Measurements from ENCODE around the gene SLCO4A1.

SLCO4A1 gene

DNA sequence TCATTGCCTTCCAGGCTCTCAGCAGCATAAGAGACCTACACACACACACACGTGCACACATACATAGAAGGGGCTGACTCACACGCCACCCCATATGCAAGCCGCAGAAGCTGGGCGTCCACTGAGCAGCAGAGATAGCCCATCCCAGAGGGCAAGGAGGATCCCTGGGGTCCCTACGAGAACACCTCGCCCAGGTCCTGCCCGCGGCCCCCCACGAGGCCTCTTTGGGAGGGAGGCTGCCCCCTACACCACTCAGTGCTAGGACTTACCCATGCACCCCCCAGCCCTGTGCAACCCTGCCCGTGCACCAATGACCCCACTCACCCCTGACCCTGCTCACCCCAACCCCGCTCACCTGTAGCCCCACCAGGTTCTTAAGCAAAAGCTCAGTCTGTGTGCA is 45.8 kb downstream of the SLCO4A1 start:
- no peak for DNase-seq (ENCODE audit: low read depth)

DNA sequence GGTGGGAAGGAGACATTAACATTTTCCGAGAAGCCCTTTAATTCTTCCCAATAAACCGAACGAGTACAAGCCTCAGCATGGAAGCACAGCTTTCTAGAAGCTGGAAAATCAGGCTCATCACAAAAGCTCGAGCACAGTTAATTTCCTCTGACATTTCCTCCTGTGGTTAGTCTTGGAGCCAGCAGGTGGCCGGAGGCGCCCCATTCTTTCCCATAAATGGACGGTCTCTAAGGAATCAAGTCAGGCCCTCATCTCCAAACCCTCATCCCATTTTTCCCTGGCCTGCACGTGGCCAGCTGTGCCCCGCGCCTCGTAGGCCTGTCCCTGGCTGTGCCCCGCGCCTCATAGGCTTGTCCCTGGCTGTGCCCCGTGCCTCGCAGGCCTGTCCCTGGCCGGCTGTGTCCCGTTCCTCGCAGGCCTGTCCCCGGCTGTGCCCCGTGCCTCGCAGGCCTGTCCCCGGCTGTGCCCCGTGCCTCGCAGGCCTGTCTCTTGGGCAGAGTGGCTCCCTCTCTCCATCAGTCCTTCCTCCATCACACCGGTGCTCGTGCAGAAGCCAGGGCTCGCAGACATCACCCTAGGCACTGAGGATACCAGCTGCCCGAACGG is 46.7 kb downstream of the SLCO4A1 start:
- DNase-seq (ENCODE audit: low read depth), result no peak

DNA sequence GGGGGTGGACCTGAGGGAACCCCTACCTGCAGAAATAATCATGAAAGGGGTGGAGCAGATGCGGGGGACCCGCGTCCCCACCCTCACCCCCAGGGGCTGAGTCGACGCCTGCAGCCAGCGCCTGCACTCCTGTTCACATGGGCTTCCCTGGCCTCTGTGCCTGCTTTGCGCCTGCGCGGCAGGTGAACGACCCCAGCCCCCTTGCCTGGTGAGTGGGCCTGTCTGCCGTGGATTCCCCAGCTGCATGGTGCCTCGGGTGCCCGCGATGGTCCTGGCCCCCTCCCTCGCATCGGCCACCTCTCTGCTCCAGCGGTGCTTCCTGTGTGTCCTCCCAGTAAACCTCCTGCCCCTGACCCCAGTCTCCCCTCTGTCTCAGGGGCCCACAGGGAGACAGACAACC is 47.6 kb downstream of the SLCO4A1 start:
- DNase-seq (ENCODE audit: low read depth), result no peak

DNA sequence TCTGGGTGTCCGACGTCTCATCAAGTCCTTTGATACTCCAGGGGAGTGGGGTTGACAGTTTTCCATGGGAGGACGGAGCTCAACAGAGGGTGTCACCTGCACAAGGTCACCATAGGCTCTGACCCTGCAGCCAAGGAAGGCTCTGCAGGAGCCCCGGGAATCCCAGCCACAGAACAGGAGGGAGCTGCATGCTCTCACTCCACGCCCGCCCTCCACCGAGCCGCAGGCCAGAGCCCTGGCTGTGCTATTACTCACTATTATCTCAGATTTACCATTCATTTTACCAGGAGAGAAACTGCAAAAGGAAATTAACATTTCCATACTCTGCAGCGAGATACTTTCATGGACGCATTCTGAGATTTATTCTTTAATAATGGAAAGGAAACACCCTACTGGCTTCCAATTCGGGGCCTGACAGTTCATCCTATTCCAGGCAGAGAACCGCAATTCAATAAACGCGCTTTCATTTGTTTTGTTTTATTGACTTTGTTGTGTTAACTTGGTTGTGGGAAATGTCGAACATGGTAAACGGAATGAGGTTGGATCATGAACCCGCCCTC is 48.0 kb downstream of the SLCO4A1 start:
- no peak for DNase-seq (ENCODE audit: low read depth)

DNA sequence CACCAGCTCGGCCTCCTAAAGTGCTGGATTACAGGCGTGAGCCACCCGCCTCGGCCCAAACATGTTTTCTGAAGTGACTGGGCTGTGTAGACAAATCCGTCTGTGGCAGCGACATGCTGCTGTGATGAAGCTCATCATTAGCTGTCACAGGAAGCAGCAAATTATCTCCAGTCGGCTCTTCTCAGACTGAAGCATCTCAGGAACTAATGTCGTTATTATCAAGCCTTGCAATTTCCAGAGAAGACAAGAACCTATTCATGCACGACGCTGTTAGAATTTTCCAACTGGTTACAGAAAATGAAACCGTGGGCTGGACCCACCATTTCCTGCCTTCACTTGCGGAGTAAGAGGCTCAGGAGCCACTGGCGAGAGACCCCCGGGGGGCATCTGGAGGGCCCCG is 49.2 kb downstream of the SLCO4A1 start:
- DNase-seq (ENCODE audit: low read depth), result no peak

DNA sequence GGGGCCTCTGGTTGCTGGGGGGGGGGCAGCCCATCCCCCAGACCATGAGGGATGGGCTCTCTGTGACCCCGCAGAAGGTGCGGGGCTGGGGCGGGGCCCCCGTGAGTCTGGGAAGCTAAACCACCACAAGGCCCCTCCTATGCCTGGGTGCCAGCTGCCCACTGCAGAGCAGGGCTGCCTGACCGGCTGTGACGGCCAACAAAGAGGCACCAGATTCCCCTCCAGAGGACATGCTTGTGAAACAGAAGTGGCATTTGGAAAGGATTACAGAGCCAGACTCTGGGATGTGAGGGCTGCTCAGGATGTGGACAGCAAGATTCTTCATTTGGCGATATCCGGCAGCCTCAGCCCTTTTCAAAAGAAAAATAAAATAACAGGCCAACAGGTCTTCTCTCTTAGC is 49.9 kb downstream of the SLCO4A1 start:
- DNase-seq (ENCODE audit: low read depth), result no peak

DNA sequence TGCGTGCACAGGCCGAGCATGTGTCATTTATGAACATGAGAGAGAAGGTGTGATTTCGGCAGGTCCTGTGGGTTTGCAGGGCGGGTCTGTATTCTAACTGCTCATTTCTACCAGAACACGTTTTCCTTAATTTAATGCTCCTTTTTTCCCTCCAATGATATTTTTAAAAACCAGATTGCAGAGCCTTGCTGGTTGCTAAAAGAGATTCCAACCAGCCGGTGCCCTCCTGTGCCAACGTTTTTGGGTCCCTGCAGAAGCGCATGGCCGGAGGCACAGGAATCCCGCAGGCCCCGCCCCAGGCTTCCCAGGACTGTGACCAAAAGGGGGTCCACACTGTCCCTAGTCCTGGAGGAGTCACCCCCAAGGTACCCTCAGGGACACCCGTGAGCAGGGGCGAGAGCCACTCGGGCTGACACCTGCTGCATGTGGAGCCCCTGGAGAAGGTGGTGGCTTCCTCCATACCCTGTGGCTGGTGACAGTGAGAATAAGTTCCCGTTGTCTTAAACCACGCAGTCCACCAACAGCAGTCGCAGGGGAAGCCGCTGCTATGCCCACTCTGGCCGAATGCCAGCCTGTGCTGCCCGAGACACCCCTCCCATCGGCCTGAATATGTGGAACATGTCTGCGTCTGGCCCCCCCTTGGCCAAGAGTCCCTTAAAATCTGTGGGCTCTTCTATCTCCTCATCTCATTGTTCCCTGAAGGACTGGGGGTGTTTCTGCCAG is 50.7 kb downstream of the SLCO4A1 start:
- DNase-seq (ENCODE audit: low read depth), result no peak

DNA sequence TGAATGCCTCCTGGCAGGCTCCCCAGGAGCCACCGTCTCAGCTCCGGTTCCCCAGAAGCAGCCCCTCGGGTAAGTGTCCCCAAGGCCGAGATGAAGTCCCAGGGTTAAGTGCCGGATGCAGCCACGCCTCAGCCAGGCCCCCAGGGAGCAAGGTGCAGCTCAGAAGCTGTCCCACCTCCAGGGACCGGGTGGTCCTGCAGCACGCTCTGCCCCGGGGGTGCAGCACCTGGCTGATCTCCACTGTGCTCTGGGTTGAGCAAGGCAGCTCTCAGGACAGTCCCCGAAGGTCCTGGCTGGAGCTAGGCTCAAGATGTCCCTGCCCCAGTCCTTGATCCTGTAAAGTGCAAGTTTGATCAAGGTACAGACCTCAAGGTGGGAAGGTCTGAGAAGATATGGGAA is 51.2 kb downstream of the SLCO4A1 start:
- DNase-seq (ENCODE audit: low read depth), result no peak

DNA sequence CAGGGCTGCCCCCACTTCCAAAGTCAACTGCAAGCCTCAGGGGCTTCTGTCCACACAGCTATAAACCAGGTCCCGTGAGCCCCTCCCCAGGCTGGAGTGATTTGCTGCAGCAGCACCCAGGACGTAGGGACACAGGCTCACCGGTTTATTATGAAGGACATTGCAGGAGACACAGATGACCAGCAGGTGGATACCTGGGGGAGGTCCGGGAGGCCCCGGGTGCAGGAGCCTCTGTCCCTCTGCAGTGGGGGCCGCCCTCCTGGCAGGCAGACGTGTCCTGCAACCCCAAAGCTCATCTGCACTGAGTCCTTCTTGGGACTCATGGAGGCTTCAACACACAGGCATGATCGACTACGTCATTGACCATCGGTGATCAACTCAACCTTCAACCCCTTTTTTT is 51.8 kb downstream of the SLCO4A1 start:
- DNase-seq (ENCODE audit: low read depth), result no peak

DNA sequence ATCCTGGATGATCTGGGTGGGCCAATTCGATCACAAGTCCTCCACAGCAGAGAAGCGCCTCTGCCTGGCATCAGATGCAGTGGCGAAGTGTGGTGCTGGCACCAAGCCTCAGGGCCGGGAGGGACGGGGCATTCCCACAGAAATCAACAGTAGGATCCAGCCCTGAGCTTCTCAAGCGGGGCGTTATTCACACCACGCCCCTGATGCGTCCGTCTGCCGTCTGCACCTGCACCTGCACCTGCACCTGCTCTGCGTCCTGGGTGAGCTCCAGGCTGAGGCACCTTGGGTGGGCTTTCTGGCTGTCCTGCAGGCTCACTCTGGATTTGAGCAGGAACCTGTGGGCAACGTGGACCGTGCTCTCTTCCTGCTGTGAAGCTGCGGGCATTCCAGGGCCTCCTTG is 52.6 kb downstream of the SLCO4A1 start:
- no peak for DNase-seq (ENCODE audit: low read depth)

DNA sequence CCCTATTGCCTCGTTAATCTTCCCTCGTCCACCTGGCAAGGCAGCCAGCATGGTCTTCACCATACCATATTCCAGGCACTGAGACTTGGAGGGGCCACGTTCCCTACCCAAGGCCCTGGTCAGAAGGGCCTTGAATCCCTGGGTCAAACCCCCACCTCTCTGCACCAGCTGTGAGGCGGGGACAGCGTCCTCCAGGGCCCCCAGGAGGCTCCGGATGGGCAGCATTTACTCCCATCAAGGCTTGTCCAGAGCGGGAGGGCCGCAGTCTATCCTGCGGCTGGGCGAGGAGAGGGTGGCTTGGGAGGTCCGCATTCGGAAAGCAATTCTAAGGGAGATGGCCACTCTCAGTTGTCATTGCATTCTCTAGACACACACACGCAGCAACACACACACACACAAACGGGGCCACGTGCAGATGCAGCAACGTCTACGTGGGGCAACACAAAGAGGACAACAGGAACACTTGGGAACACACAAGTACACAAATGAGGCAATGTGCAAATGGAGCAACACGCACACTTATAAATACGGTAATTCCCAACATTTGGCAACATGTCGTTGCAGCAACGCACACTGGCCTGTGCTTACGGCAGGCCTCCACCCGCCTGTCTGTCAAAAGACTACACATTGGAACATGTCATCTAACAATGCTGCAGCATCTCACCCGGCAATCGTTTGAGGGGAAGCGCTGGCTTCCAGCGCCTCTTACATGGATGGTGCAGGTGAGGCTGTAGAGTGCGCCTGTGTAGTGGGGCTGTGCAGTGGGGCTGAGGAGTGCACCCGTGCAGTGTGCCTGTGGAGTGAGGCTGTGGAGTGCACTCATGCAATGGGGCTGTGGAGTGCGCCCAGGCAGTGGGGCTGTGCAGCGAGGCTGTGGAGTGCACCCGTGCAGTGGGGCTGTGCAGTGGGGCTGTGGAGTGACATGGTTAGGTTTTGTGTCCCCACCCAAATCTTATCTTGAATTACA is 53.4 kb downstream of the SLCO4A1 start:
- DNase-seq (ENCODE audit: low read depth), result no peak

DNA sequence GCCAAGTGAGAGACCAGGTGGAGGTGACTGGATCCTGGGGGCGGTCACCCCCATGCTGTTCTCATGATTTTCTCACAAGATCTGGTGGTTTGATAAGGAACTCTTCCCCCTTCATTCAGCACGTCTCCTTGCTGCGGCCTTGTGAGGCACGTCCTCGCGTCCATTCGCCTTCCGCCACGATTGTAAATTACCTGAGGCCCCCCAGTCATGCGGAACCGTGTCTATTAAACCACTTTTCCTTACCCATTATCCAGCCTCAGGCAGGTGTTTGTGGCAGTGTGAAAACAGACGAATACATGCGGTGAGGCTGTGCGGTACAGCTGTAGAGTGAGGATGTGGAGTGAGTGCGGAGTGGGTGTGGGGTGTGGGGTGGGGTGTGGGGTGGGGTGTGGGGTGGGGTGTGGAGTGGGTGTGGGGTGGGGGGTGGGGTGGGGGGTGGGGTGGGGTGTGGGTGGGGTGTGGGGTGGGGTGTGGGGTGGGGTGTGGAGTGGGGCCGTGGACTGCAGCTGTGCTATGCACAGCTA is 54.2 kb downstream of the SLCO4A1 start:
- no peak for DNase-seq (ENCODE audit: low read depth)

DNA sequence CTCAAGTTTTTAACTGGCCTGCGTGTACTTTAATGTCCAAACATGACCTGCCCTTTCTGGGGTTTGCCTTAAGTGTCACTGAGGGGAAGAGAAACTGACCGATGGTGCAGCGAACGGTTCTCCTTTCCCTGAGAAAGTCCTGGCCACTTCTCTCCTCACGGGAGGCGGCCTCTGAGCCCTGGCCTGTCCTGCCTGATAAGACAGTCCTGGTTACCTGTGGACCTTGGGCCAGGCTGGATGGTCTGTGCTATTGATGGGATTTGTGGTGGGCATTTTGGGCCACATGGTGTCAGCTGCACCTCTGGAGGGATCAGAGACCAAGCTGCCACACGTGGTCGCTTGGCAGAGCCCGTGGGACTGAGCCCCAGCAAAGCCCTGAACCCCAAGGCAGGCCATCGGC is 54.7 kb downstream of the SLCO4A1 start:
- no peak for DNase-seq (ENCODE audit: low read depth)

DNA sequence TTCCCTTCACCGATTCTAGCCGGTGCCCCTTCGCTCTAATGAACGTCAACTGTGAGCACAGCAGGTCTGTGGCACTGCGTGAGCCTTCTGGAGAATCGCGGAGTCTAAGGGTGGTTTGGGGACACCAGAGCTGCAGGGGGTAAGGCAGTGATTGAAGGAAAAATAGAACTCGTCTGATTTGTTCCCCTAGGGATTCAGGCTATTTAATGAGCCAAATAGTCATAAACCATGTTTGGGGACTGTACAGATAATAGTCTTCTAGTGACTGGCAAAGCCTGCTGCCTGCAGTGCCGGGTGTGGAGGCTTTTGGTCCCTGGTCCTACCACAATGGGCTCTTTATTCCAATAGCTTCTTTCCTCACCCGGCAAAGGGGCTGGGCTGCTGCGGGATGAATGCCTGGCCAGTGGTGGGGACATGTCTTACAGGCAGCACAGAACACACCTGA is 55.2 kb downstream of the SLCO4A1 start:
- no peak for DNase-seq (ENCODE audit: low read depth)

DNA sequence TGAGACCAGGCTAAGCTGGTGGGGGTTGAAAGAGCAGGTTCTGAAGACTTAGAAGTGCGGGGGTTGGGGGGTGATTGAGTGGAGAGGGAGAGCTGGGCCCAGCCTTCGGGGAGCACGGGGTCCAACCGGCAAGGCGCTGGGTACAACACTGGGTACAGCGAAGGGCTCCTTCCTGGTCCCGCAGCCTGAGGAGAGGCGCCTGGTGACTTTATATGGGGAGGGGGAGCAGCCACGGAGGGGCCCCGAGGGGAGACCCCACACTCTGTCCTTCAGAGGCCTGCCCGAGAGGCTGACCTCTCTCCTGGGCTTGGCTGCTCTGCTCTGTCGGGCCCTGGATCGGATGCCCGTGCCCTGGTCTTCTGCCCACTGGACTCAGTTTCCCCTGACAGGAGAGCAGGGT is 55.9 kb downstream of the SLCO4A1 start:
- DNase-seq (ENCODE audit: low read depth), result no peak

DNA sequence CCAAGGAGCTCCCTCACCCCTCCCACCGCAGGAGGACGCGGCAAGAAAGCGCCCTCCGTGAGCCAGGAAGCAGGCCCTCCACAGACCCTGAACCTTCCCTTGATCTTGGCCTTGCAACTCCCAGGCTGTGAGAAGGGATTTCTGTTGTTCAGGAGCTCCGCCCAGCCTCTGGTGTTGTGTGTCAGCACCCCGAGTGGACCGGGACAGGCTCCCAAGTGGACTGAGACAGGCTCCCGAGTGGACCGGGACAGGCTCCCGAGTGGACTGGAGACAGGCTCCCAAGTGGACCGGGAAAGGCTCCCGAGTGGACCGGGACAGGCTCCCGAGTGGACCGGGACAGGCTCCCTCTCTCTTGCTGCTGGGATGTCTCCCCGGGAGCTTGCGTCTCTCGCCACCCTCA is 57.0 kb downstream of the SLCO4A1 start:
- no peak for DNase-seq (ENCODE audit: low read depth)

DNA sequence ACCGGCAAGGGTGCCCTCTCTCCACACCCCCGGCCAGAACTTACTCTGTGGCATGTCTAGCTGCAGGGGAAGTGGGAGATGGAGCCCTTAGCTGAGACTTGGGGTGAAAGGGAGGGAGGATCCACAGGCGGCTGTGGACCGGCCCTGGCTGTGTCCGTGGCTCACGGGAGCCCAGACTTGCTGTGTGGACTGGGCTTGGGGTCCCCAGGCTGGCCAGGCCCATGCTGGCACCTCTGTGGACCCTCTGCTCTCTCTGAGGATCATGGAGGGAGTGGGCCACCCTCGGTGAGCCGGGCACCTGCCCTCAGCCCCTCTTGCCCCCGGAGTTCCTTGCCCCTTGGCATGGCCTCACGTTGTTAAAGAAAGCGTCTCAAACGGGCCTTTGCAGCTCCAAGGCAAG is 57.4 kb downstream of the SLCO4A1 start:
- DNase-seq (ENCODE audit: low read depth), result no peak

DNA sequence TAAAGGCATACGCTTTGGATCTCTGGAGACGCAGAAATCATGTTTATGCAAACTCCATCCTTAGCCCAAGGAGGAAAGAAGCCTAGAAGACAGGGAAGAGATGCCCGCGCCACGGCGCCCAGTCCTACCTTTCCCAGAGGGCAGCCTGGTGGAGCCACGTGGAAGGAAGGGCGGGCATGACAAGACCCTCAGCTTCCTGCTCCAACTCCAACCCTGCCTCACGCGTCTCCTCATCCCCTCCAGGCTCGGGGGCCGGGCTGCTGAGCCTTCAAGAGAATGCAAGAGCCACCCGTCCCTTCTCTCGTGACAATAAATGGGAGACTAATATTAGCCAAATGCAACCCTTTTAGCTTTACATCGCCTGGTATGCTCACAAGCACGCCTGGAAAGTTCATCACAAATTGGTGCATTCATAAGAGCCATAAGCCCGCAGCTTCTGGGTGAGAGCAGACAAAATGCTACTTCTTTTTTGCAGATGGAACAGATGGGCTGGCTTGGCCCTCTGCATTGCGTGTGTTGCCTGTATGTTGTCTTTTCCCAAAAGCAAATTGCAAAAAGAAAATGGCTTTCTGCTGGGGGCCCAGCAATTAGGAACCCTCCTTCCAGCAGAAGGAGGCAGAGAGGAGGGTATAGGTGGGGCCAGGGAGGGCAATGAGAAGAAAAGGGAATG is 58.1 kb downstream of the SLCO4A1 start:
- no peak for DNase-seq (ENCODE audit: low read depth)

DNA sequence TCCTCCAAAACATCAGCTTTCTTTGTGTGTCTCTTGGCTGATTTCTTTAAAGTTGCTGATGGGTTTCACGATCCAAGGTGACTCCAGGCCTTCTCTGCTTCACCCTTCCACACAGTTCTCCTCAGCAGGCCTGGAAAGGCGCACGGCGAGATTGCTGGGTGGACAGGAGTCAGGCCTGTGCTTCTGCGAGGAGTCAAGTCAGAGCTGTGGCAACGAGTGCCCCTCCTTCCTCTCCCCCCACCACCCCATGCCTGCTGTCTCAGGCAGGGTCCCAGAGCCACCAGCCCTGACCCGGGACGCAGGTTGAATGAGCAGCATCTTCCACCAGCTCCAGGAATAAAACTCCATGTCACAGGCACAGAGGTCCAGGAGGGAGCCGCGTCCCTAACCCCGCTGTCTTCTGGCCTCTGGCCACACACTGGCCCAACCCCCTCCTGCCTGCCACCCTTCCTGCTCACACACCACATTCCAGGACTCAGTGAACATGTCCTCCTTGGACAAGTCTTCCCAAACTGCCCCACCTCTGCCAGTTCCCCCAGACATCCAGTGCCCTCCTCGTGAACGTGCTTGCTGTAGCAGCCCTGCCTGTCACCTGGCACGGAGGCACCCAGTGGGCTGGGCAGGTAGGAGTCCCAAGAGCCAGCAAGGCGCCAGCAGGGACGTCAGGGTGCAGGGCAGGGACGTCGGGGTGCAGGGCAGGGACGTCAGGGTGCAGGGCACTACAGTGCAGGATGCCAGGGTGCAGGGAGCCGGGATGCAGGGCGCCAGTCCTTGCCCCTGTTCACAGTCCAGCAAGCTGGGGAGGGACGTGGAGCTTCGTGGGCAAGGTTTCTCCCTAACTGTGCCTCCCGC is 59.1 kb downstream of the SLCO4A1 start:
- DNase-seq (ENCODE audit: low read depth), result no peak

DNA sequence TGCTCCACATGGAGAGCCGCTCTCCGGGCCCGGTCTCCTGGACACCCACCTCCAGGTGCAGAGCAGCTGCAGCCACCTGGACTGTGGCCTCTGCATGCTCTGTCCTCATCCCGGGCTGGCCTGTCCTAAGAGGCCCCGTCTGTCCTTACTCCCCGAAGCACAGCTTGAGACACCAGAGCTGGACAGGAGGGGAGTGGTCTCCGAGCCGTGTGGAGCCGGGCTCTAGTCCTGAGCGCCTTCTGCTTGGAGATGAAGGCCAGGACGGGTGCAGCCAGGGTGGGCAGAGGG is 59.7 kb downstream of the SLCO4A1 start:
- DNase-seq (ENCODE audit: low read depth), result no peak
